Parathyroid adenoma (tissue), 2 donors: ENCODE measurements around the gene WRNIP1.

Experiments
- H2AFZ ChIP-seq: fragments of 300-600 bp; sonication (generic); one replicate; pipeline ENCODE4 v1.7.0; 2017; ENCODE audit warnings: antibody characterized with exemption, mild to moderate bottlenecking
- H3K27ac ChIP-seq: fragments of 300-600 bp; sonication (generic); one replicate; pipeline ENCODE4 v1.7.0; 2017
- H3K27me3 ChIP-seq: fragments of 300-600 bp; sonication (generic); one replicate; pipeline ENCODE4 v1.7.0; 2017; ENCODE audit warnings: low read length; ENCODE audit not compliant: control insufficient read depth, insufficient read depth
- H3K36me3 ChIP-seq: fragments of 300-600 bp; sonication (generic); one replicate; pipeline ENCODE4 v1.7.0; 2017; ENCODE audit warnings: low read length; ENCODE audit not compliant: control insufficient read depth, insufficient read depth
- H3K4me1 ChIP-seq: fragments of 300-600 bp; sonication (generic); one replicate; pipeline ENCODE4 v1.7.0; 2017; ENCODE audit warnings: control low read depth
- H3K4me2 ChIP-seq: fragments of 300-600 bp; sonication (generic); one replicate; pipeline ENCODE4 v1.7.0; 2017; ENCODE audit warnings: low read length
- H3K4me3 ChIP-seq: fragments of 300-600 bp; sonication (generic); one replicate; pipeline ENCODE4 v1.7.0; 2017; ENCODE audit warnings: low read depth, low read length
- H3K79me2 ChIP-seq: fragments of 300-600 bp; sonication (generic); one replicate; pipeline ENCODE4 v1.7.0; 2017; ENCODE audit warnings: control low read depth
- H3K9ac ChIP-seq: fragments of 300-600 bp; sonication (generic); one replicate; pipeline ENCODE4 v1.7.0; 2017; ENCODE audit warnings: mild to moderate bottlenecking
- H3K9me3 ChIP-seq: fragments of 300-600 bp; sonication (generic); one replicate; pipeline ENCODE4 v1.7.0; 2017; ENCODE audit warnings: low read length; ENCODE audit not compliant: control insufficient read depth
- CTCF ChIP-seq: fragments of 300-600 bp; sonication (generic); IDR thresholded peaks from one replicate; pipeline ENCODE4 v1.7.0; 2017; ENCODE audit warnings: antibody characterized with exemption, mild to moderate bottlenecking
- donor health status: primary hyperparathyroidism.

The WRNIP1 gene

GRCh38 chr6:2812695-2813094 lies 47.5 kb downstream of the WRNIP1 start:
- no peak for TF ChIP-seq CTCF
- Histone ChIP-seq H3K27me3 (no peaks in the 10 kb centered on the region), H3K79me2 (no peaks in the 10 kb centered on the region), H3K36me3 (peaks cover 2% of the 10 kb centered on the region), H3K4me3 (no peak overlapping the region), H3K4me1 (peaks cover 6% of the 10 kb centered on the region), H3K9ac (no peak overlapping the region), H3K4me2 (no peak overlapping the region), H3K27ac (no peak overlapping the region), H3K9me3 (no peaks in the 10 kb centered on the region), H2AFZ (no peak overlapping the region)

GRCh38 chr6:2816158-2816557 lies 51.0 kb downstream of the WRNIP1 start:
- H3K27me3 ChIP-seq = no peaks in the 10 kb centered on the region
- no peak overlapping the region for H3K4me3 ChIP-seq
- TF ChIP-seq CTCF = no peak
- H3K79me2 ChIP-seq = no peaks in the 10 kb centered on the region
- no peaks in the 10 kb centered on the region for H3K9me3 ChIP-seq
- H3K9ac ChIP-seq = no peak overlapping the region
- H3K36me3 ChIP-seq = peaks cover 2% of the 10 kb centered on the region
- no peak overlapping the region for H2AFZ ChIP-seq
- no peak overlapping the region for H3K27ac ChIP-seq
- peaks cover 25% of the 10 kb centered on the region for H3K4me1 ChIP-seq
- H3K4me2 ChIP-seq = no peak overlapping the region

- peak overlapping the region; percentile 60 for H2AFZ ChIP-seq
- no peaks in the 10 kb centered on the region for H3K9me3 ChIP-seq
- peaks cover 2% of the 10 kb centered on the region for H3K36me3 ChIP-seq
- no peak for TF ChIP-seq CTCF
- no peak overlapping the region for H3K9ac ChIP-seq
- peaks cover 28% of the 10 kb centered on the region for H3K4me1 ChIP-seq
- peak overlapping the region; percentile 27 for H3K4me3 ChIP-seq
- H3K27ac ChIP-seq = peak overlapping the region; percentile 84
- no peaks in the 10 kb centered on the region for H3K79me2 ChIP-seq
- H3K27me3 ChIP-seq = no peaks in the 10 kb centered on the region
- H3K4me2 ChIP-seq = peak overlapping the region; percentile 64
Observed at GRCh38 chr6:2817903-2818443, 52.8 kb downstream of the WRNIP1 start.

GRCh38 chr6:2818593-2818992 lies 53.4 kb downstream of the WRNIP1 start:
- H3K79me2 ChIP-seq = no peaks in the 10 kb centered on the region
- H3K4me1 ChIP-seq = peaks cover 34% of the 10 kb centered on the region
- H3K27ac ChIP-seq = peak overlapping the region; percentile 84
- H3K9me3 ChIP-seq = no peaks in the 10 kb centered on the region
- no peak for TF ChIP-seq CTCF
- H3K4me3 ChIP-seq = peak overlapping the region; percentile 27
- peak overlapping the region; percentile 64 for H3K4me2 ChIP-seq
- no peak overlapping the region for H3K9ac ChIP-seq
- H3K27me3 ChIP-seq = no peaks in the 10 kb centered on the region
- peak overlapping the region; percentile 60 for H2AFZ ChIP-seq
- H3K36me3 ChIP-seq = peaks cover 2% of the 10 kb centered on the region

GRCh38 chr6:2819115-2819514 lies 53.9 kb downstream of the WRNIP1 start:
- no peaks in the 10 kb centered on the region for H3K27me3 ChIP-seq
- no peak overlapping the region for H3K9ac ChIP-seq
- no peaks in the 10 kb centered on the region for H3K79me2 ChIP-seq
- no peak overlapping the region for H3K4me3 ChIP-seq
- TF ChIP-seq CTCF = no peak
- peaks cover 35% of the 10 kb centered on the region for H3K4me1 ChIP-seq
- H2AFZ ChIP-seq = peak overlapping the region; percentile 60
- H3K27ac ChIP-seq = peak overlapping the region; percentile 84
- no peak overlapping the region for H3K4me2 ChIP-seq
- H3K36me3 ChIP-seq = peaks cover 2% of the 10 kb centered on the region
- H3K9me3 ChIP-seq = no peaks in the 10 kb centered on the region
